A673 (cell line): ENCODE measurements around the gene SCN4B. TPM values are rescaled to one million over a fixed set of nuclear protein-coding genes. Genes with fewer than 3 reads are reported as not detected.

ENCODE experiments used
- BruUV-seq: library from RNA; stranded (reverse); fragments of 400-500 nt; replicated peaks from 2 replicates; lab custom pipeline; 2021; lab: Mats Ljungman, UMichigan
- CTCF ChIA-PET: fragments of 300-600 bp; sonication (Branson Sonifier 250); formaldehyde crosslinking; loops from one replicate; lab custom pipeline; 2022; ENCODE audit warnings: antibody characterized with exemption; lab: Charles Lee
- POLR2A ChIA-PET: fragments of 300-600 bp; sonication (Branson Sonifier 250); formaldehyde crosslinking; loops from one replicate; lab custom pipeline; 2022; ENCODE audit warnings: antibody characterized with exemption; ENCODE audit not compliant: low non-redundant PET; lab: Charles Lee
- DNase-seq: peaks from one replicate; pipeline ENCODE4 v3.0.0-alpha.2; 2015; ENCODE audit warnings: low spot score
- H3K27ac ChIP-seq: fragments of 200-600 bp; sonication (generic); 2 replicates; pipeline ENCODE4 v1.5.1; 2016; ENCODE audit warnings: mixed run types, low read depth, mild to moderate bottlenecking, mixed read lengths, antibody characterized with exemption, low read length; ENCODE audit not compliant: poor library complexity, severe bottlenecking
- H3K27me3 ChIP-seq: fragments of 200-600 bp; sonication (generic); replicated peaks from 2 replicates; pipeline ENCODE4 v1.6.1; 2017; ENCODE audit warnings: mixed run types, low read depth, mild to moderate bottlenecking, mixed read lengths, antibody characterized with exemption, low read length; ENCODE audit not compliant: insufficient read depth, poor library complexity
- H3K36me3 ChIP-seq: fragments of 200-600 bp; sonication (generic); 2 replicates; pipeline ENCODE4 v1.6.1; 2016; ENCODE audit warnings: mixed run types, mild to moderate bottlenecking, mixed read lengths, antibody characterized with exemption, low read length; ENCODE audit not compliant: insufficient read depth, poor library complexity, severe bottlenecking
- H3K4me1 ChIP-seq: fragments of 200-600 bp; sonication (generic); 2 replicates; pipeline ENCODE4 v1.6.1; 2017; ENCODE audit warnings: mixed run types, mild to moderate bottlenecking, mixed read lengths, antibody characterized with exemption, low read length; ENCODE audit not compliant: insufficient read depth, poor library complexity, severe bottlenecking
- H3K4me3 ChIP-seq: fragments of 200-600 bp; sonication (generic); 2 replicates; pipeline ENCODE4 v1.5.1; 2016; ENCODE audit warnings: low read depth, mixed run types, mild to moderate bottlenecking, mixed read lengths, low read length; ENCODE audit not compliant: poor library complexity, severe bottlenecking
- H3K9me3 ChIP-seq: fragments of 200-600 bp; sonication (generic); 2 replicates; pipeline ENCODE4 v1.6.1; 2016; ENCODE audit warnings: mixed run types, low read depth, mild to moderate bottlenecking, mixed read lengths, antibody characterized with exemption, low read length; ENCODE audit not compliant: poor library complexity, severe bottlenecking
- EZH2 ChIP-seq: fragments of 200-600 bp; sonication (generic); IDR thresholded peaks from 2 replicates; pipeline ENCODE4 v1.6.1; 2017; ENCODE audit warnings: borderline replicate concordance, low read depth, mild to moderate bottlenecking, mixed read lengths, antibody characterized with exemption, low read length; ENCODE audit not compliant: poor library complexity, severe bottlenecking
- intact Hi-C: fragments of 100-400 bp; cut with micrococcal nuclease; formaldehyde crosslinking; loops from one replicate; pipeline ENCODE4 v1.10.0; 2022; ENCODE audit not compliant: unreplicated experiment
- total RNA-seq: library from RNA; stranded (reverse); gene quantifications from 2 replicates; pipeline ENCODE4 v1.2.3, GENCODE V29; 2021
- TF ChIP-seq, protein P1 (sequence below): fragments of 300-800, 200-600 bp; sonication (generic); conservative IDR thresholded peaks from 2 replicates; pipeline ENCODE4 v1.5.1; 2017; ENCODE audit warnings: low read depth, mild to moderate bottlenecking, antibody characterized with exemption, low read length, moderate library complexity, mixed read lengths

The SCN4B gene
- total RNA-seq, 1 experiment from 2014 or later = 1.8 TPM

GRCh38 chr11:118133816-118134215 is 18.8 kb downstream of the SCN4B start:
- ChIA-PET POLR2A (no interaction called here), CTCF (no interaction called here)
- no peak for DNase-seq
- Histone ChIP-seq H3K27me3 (no peaks in the 10 kb centered on the region), H3K9me3 (no peaks in the 10 kb centered on the region), H3K4me3 (no peak overlapping the region), H3K27ac (no peak overlapping the region), H3K36me3 (no peaks in the 10 kb centered on the region), H3K4me1 (no peaks in the 10 kb centered on the region)
- TF ChIP-seq, protein P1, sequence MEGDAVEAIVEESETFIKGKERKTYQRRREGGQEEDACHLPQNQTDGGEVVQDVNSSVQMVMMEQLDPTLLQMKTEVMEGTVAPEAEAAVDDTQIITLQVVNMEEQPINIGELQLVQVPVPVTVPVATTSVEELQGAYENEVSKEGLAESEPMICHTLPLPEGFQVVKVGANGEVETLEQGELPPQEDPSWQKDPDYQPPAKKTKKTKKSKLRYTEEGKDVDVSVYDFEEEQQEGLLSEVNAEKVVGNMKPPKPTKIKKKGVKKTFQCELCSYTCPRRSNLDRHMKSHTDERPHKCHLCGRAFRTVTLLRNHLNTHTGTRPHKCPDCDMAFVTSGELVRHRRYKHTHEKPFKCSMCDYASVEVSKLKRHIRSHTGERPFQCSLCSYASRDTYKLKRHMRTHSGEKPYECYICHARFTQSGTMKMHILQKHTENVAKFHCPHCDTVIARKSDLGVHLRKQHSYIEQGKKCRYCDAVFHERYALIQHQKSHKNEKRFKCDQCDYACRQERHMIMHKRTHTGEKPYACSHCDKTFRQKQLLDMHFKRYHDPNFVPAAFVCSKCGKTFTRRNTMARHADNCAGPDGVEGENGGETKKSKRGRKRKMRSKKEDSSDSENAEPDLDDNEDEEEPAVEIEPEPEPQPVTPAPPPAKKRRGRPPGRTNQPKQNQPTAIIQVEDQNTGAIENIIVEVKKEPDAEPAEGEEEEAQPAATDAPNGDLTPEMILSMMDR = no peak
- no peak for TF ChIP-seq EZH2
- intact Hi-C loops = no loop called here
- no TSS peak for BruUV-seq

DNA sequence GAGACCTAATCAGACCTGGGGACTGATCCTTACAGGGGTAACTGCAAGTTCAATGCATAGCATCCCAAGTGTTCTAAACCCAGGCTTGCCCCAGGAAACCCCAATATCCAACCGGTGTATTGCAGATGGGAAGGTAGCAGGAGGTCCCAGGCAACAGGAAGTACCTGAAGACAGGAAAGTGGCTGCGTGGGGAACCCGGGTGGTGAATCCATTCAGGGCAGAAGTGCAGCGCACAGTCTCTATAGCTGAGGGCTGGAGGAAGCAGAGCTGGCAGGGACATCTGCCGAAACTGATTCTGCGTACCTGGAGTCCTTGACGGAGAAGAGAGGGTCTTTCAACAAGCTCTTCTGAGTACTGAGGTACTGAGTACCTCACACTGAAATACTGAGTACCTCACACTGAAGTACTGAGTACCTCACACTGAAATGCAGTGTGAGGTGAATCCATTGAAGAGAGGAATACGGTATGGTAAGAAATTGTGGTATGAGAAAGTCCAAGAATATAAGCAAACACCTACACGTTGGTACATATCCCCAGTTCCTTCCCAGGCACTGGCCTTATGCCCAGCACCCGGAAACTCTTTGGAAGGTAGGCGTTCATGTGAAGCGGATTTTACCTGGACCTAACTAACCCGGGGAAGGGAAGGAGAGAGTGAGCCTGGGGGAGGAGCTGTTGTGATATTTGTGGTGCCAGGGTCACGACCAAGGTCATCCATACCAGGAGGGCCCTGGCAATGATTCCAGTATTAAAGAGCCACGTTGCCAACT is 20.1 kb downstream of the SCN4B start:
- TF ChIP-seq, protein P1 = no peak
- TF ChIP-seq EZH2 = no peak
- CTCF ChIA-PET = no interaction called here
- no peaks in the 10 kb centered on the region for H3K27me3 ChIP-seq
- no peak overlapping the region for H3K4me3 ChIP-seq
- H3K9me3 ChIP-seq = no peaks in the 10 kb centered on the region
- H3K36me3 ChIP-seq = no peaks in the 10 kb centered on the region
- intact Hi-C loops = no loop called here
- BruUV-seq = no TSS peak
- no peak for DNase-seq
- POLR2A ChIA-PET = no interaction called here
- no peaks in the 10 kb centered on the region for H3K4me1 ChIP-seq
- H3K27ac ChIP-seq = no peak overlapping the region

- ChIA-PET CTCF (no interaction called here), POLR2A (no interaction called here)
- intact Hi-C loops = no loop called here
- no peak for DNase-seq
- no TSS peak for BruUV-seq
- no peaks in the 10 kb centered on the region for H3K4me1 ChIP-seq
- no peaks in the 10 kb centered on the region for H3K27me3 ChIP-seq
- H3K9me3 ChIP-seq = no peaks in the 10 kb centered on the region
- TF ChIP-seq EZH2 = no peak
- TF ChIP-seq, protein P1 = no peak
- no peak overlapping the region for H3K4me3 ChIP-seq
- no peaks in the 10 kb centered on the region for H3K36me3 ChIP-seq
- H3K27ac ChIP-seq = no peak overlapping the region
These were observed 23.0 kb downstream of the SCN4B start for GRCh38 chr11:118129471-118130172.
